GM12873 (cell line): Measurements from ENCODE around the gene PHACTR3.

Experiments
- TF ChIP-seq, protein P1 (sequence below): IDR thresholded peaks from 2 replicates; pipeline ENCODE4 v1.5.1; 2012; ENCODE audit warnings: low read depth, mild to moderate bottlenecking, moderate library complexity, low read length, control low read depth; ENCODE audit not compliant: insufficient read depth; ENCODE audit errors: missing control alignments

PHACTR3 gene

DNA sequence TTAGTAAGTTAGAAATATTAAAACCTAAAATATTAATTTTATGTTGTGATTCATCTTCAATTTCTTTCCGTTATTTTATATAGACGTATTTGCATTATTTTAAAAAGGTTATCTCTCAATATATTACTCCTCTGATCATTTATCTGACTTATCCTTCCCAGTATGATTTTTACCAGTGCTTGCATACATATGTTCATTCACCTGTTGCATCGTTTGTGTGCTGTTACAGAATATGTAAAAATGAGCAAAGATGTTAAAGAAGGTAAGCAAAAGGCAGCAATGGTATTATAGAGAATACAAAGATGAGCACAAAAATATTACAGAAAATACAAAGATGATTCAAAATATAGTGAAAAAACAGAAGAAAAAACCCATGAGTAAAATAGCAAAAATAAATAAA is 280.2 kb downstream of the PHACTR3 start:
- TF ChIP-seq, protein P1, sequence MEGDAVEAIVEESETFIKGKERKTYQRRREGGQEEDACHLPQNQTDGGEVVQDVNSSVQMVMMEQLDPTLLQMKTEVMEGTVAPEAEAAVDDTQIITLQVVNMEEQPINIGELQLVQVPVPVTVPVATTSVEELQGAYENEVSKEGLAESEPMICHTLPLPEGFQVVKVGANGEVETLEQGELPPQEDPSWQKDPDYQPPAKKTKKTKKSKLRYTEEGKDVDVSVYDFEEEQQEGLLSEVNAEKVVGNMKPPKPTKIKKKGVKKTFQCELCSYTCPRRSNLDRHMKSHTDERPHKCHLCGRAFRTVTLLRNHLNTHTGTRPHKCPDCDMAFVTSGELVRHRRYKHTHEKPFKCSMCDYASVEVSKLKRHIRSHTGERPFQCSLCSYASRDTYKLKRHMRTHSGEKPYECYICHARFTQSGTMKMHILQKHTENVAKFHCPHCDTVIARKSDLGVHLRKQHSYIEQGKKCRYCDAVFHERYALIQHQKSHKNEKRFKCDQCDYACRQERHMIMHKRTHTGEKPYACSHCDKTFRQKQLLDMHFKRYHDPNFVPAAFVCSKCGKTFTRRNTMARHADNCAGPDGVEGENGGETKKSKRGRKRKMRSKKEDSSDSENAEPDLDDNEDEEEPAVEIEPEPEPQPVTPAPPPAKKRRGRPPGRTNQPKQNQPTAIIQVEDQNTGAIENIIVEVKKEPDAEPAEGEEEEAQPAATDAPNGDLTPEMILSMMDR: no peak

DNA sequence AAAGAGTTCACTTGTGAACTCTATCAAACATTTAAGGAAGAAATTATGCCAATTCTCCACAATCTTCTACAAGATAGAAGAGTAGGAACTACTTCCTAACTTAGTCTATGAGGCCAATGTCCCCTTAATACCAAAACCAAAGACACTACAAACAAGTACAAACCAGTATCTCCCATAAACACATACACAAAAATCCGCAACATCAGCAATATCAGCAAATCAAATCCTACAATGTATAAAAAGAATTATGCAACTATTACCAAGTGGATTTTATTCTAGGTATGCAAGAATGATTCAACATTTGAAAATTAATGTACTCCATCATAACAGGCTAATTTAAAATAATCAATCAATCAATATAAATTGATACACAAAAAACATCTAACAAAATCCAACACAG is 283.7 kb downstream of the PHACTR3 start:
- TF ChIP-seq, protein P1: no peak

DNA sequence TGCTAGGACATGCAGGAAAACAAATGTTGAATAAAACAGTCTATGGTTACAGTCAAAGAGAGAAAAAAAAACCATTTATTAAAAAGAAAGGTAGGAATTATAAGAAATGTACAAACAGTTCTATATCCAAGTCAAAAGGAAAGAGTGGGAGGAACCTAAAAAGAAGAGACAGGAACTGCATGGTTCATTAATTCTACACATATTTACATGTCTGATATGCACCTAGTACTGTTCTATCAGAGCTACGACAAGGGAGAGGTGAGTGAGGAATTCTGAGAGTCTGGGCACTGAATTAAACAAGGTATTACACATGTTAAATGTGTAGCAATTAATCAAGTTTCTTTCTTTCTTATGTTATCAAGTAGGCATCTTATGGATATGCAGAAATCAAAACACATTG is 287.2 kb downstream of the PHACTR3 start:
- TF ChIP-seq, protein P1: no peak

DNA sequence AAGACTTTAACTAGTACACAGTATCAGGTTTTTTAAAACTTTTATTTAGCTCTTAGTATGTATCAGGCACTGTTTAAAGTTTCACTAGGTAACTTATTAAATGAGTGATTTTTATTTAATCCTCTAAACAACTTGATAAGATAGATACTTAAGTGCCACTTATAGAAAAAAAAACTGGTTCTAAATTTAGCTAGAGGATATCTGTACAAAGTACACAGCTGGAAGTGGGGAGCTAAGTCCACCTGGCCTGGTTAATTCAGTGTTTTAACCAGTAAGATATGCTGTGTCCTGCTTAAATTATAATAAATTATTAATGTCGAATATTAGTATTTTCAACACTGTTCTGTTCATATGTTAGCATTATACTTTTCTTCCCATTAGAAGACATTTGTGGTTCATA is 291.6 kb downstream of the PHACTR3 start:
- TF ChIP-seq, protein P1: no peak
